NT2/D1 (cell line): ENCODE measurements around the gene ARL15.

Experiments
- DNase-seq: peaks from one replicate; pipeline ENCODE4 v3.0.0-alpha.2; 2011; ENCODE audit warnings: low read depth, low spot score
- H3K27me3 ChIP-seq: 2 replicates; pipeline ENCODE4 v1.6.0; 2011; ENCODE audit warnings: mild to moderate bottlenecking; ENCODE audit not compliant: insufficient read length, insufficient read depth
- H3K36me3 ChIP-seq: 2 replicates; pipeline ENCODE4 v1.6.1; 2011; ENCODE audit warnings: mild to moderate bottlenecking, low read length, mixed read lengths; ENCODE audit not compliant: insufficient read depth, insufficient read length
- H3K4me1 ChIP-seq: 2 replicates; pipeline ENCODE4 v1.5.1; 2011; ENCODE audit not compliant: insufficient read depth, insufficient read length
- H3K4me3 ChIP-seq: 2 replicates; pipeline ENCODE4 v1.5.1; 2011; ENCODE audit warnings: low read depth; ENCODE audit not compliant: insufficient read length
- H3K9ac ChIP-seq: 2 replicates; pipeline ENCODE4 v1.6.0; 2011; ENCODE audit warnings: low read depth; ENCODE audit not compliant: insufficient read length
- H3K9me3 ChIP-seq: 2 replicates; pipeline ENCODE4 v1.5.1; 2011; ENCODE audit warnings: mild to moderate bottlenecking, low read length; ENCODE audit not compliant: insufficient read depth
- SUZ12 ChIP-seq: IDR thresholded peaks from 2 replicates; pipeline ENCODE4 v1.6.1; 2011; ENCODE audit not compliant: insufficient read length, insufficient read depth; ENCODE audit errors: extremely low read depth
- YY1 ChIP-seq: IDR thresholded peaks from 2 replicates; pipeline ENCODE4 v1.6.1; 2011; ENCODE audit not compliant: insufficient read length, insufficient read depth
- ZNF274 ChIP-seq: IDR thresholded peaks from 2 replicates; pipeline ENCODE4 v1.6.1; 2011; ENCODE audit warnings: mild to moderate bottlenecking, low read depth, low read length

ARL15 gene

DNA sequence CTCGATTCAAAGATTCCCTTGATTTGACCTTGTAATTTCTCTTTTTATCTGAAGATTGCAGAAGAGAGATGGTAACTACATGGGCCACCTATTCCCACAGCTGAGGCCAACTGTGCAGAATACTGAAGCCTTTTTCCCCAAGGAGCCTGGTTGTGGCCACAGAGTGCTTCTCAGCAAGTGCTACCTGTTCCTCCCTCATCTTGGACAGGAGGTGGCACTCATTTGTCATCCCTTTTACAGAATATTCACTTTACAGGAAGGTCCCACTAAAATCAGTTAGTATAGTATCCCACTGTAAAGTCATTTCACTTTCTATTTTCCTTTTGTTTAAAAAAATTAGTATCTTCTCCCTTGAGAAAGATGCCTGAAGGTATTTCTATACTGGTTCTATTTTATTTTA lies 346.4 kb downstream of the ARL15 start:
- Histone ChIP-seq H3K4me3 (no peak overlapping the region), H3K9me3 (no peaks in the 10 kb centered on the region), H3K36me3 (no peaks in the 10 kb centered on the region), H3K27me3 (no peaks in the 10 kb centered on the region), H3K4me1 (no peaks in the 10 kb centered on the region), H3K9ac (no peak overlapping the region)
- no peak for TF ChIP-seq YY1
- no peak for DNase-seq

DNA sequence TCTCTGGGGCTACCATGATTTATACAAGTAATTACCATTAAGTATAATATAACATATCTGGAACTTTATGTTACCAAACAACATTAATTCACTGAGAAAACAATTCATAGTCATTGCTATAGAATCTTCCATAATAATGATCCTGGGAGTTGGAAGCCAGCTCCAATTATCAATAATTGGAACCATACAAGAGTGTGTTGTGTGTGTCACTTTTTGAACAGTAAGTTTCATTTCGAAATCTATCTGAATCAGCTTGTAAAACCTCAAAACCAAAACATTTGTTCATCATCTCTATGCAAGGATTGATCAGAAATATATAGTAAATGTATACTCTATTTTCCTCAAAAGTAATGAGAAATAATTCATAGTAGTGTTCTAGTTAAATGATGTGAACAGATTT lies 348.1 kb downstream of the ARL15 start:
- Histone ChIP-seq H3K9ac (no peak overlapping the region), H3K9me3 (0 out of 2 replicates have a peak, but pooled peaks cover 1% of the 10 kb centered on the region), H3K36me3 (no peaks in the 10 kb centered on the region), H3K4me3 (no peak overlapping the region), H3K27me3 (no peaks in the 10 kb centered on the region), H3K4me1 (no peaks in the 10 kb centered on the region)
- TF ChIP-seq ZNF274, result no peak
- no peak for TF ChIP-seq YY1
- TF ChIP-seq SUZ12, result no peak
- DNase-seq, result no peak

DNA sequence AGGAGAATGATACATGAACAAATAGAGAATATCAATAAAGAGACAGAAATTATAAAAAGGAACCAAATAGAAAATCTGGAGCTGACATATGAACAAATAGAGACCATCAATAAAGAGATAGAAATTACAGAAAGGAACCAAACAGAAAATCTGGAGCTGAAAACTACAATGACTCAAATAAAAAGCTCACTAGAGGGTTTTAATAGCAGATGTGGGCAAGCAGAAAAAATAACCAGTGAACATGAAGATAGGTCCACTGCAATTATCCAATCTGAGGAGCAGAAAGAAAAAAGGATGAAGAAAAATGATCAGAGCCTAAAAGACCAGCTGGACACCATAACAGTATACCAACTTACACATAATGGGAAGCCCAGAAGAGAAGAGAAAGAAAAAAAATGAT lies 353.7 kb downstream of the ARL15 start:
- TF ChIP-seq SUZ12 (no peak), ZNF274 (no peak), YY1 (no peak)
- DNase-seq, result no peak
- no peaks in the 10 kb centered on the region for H3K36me3 ChIP-seq
- no peaks in the 10 kb centered on the region for H3K27me3 ChIP-seq
- no peaks in the 10 kb centered on the region for H3K4me1 ChIP-seq
- no peak overlapping the region for H3K9ac ChIP-seq
- no peak overlapping the region for H3K4me3 ChIP-seq
- H3K9me3 ChIP-seq, result peaks cover 11% of the 10 kb centered on the region; the same call in 1 of the 2 replicates

DNA sequence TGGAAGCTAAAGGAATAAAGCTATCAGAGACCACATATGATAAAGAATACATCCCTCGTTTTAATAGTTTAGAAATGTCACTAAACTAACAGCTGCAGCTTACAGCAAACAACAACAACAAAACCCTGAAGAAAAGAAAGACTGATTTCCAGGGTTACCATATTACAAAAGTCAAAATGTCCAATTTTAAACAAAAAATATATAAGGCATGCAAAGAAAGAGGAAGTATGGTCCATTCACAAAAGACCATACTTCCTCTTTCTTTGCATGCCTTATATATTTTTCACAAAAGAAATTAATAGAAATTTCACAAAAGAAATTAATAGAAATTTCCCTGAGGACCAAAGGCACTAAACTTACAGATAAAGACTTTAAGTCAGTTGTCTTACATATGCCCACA lies 354.2 kb downstream of the ARL15 start:
- Histone ChIP-seq H3K36me3 (no peaks in the 10 kb centered on the region), H3K9ac (no peak overlapping the region), H3K4me3 (no peak overlapping the region), H3K9me3 (peaks cover 11% of the 10 kb centered on the region; the same call in 1 of the 2 replicates), H3K27me3 (no peaks in the 10 kb centered on the region), H3K4me1 (no peaks in the 10 kb centered on the region)
- DNase-seq, result no peak
- no peak for TF ChIP-seq SUZ12
- no peak for TF ChIP-seq ZNF274
- no peak for TF ChIP-seq YY1

DNA sequence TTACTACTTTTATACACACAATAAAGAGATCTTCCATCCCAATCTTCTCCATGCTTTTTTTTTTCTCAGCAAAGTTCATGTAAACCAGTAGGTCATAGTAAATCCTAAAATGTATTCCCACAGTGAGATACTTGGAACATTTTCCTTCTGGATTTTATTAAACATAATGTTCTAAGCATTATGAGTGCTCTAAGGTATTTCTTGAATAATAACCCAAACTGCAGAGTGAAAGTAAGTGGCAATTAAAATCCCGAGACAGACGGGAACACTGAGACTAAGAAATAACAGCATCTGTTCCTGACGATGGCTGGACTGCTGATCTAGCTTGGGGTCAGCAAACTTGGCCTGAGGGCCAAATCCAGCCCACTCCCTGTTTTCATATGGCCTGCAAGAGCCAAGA lies 359.8 kb downstream of the ARL15 start:
- Histone ChIP-seq H3K4me3 (no peak overlapping the region), H3K4me1 (no peaks in the 10 kb centered on the region), H3K9ac (no peak overlapping the region), H3K27me3 (no peaks in the 10 kb centered on the region), H3K36me3 (no peaks in the 10 kb centered on the region), H3K9me3 (no peaks in the 10 kb centered on the region)
- TF ChIP-seq SUZ12 (no peak), YY1 (no peak), ZNF274 (no peak)
- DNase-seq, result no peak

DNA sequence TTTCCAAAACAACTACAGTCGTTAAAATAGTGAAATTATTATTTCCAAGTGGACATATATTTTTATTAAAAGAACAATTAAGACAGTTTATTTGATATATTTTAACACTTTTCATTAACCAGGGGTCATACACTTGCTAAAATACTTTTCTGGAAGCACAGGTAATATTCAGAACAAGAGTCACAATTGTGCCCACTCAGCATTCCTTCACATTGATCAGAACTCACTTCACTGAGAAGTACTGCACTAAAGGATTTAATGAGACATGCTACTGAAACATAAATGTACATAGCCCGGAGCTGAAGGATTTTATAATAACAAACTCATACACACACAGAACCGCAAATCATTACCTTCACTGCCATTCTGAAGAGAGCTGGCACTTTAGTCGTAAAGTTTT lies 361.8 kb downstream of the ARL15 start:
- TF ChIP-seq YY1, result no peak
- TF ChIP-seq SUZ12, result no peak
- TF ChIP-seq ZNF274, result no peak
- no peaks in the 10 kb centered on the region for H3K27me3 ChIP-seq

DNA sequence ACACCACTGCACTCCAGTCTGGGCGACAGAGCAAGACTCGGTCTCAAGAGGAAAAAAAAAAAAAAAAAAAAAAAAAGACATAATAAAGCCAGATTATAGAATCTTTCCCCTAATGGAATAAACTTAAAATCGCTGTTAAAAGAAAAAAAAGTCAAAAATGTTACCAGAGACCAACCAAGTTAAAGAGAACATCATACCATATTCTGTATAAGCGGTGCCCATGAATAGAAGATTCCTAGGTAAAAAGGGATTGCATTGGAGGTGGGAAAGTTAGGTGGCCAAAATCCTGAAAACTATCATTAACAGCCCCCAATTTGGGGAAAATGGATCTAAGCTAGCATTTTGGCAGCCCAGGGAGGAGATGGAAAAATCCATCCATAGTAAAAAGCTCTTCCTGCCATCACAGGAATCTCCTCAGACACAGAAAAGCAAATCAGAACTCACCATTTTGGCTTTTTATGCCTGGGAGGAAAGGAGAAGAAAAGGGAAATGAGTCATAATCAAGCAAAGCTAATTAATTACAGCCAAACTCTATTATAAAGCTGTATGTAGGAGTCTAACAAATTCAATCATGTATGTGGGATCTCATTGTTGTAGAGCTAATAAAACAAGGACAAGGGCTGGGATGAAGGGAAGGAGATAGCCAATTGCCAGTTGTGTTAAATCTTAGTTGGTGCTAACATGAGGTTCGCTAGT lies 363.8 kb downstream of the ARL15 start:
- Histone ChIP-seq H3K27me3 (no peaks in the 10 kb centered on the region), H3K9ac (no peak overlapping the region), H3K4me3 (no peak overlapping the region), H3K36me3 (no peaks in the 10 kb centered on the region), H3K9me3 (no peaks in the 10 kb centered on the region), H3K4me1 (no peaks in the 10 kb centered on the region)
- DNase-seq, result no peak
- no peak for TF ChIP-seq YY1
- TF ChIP-seq ZNF274, result no peak
- TF ChIP-seq SUZ12, result no peak

More for the DNA sequence above, 361.8 kb downstream of the ARL15 start:
- H3K9ac ChIP-seq, result no peak overlapping the region
- no peaks in the 10 kb centered on the region for H3K36me3 ChIP-seq
- H3K4me1 ChIP-seq, result no peaks in the 10 kb centered on the region
- H3K4me3 ChIP-seq, result no peak overlapping the region
- H3K9me3 ChIP-seq, result no peaks in the 10 kb centered on the region
- DNase-seq, result no peak
